ENCODE data around the gene CCDC154. TPM values are rescaled to one million over a fixed set of nuclear protein-coding genes. Genes with fewer than 3 reads are reported as not detected.
A peak's percentile ranks its signal among the peaks of the same experiment; 100 is the strongest.

The CCDC154 gene
- total and polyA plus RNA-seq, 2 donors from 2014 or later: 1.8 to 2.8 TPM

- Histone ChIP-seq H3K4me1 (ENCODE audit: control insufficient read depth in 2 of 3, insufficient read depth in 2 of 3, low read depth in 1 of 3, low read length in 3 of 3) (no peaks in the 10 kb centered on the region), H3K36me3 (ENCODE audit: control insufficient read depth in 2 of 3, insufficient read depth in 3 of 3, low read length in 3 of 3) (peaks cover 0 to 15% (median 14%) of the 10 kb centered on the region in 3 donors), H3K9ac (ENCODE audit: low read length in 3 of 3) (no peak overlapping the region), H3K27ac (ENCODE audit: low read depth in 2 of 2, low read length in 2 of 2) (no peak overlapping the region), H3K9me3 (ENCODE audit: control insufficient read depth in 2 of 3, insufficient read depth in 1 of 3, low read length in 3 of 3) (no peaks in the 10 kb centered on the region), H3K27me3 (ENCODE audit: control insufficient read depth, insufficient read depth, low read length) (no peaks in the 10 kb centered on the region), H3K4me3 (ENCODE audit: low read length in 3 of 3) (no peak overlapping the region)
- intact Hi-C loops (cut with DNase I): no loop called here
- FAIRE-seq (no peak), DNase-seq (peak in 1 of 5 donors; percentile 58)
- TF ChIP-seq CTCF (IDR thresholded peaks at IDR 0.05; ENCODE audit: borderline replicate concordance, extremely low read depth, insufficient read depth): no peak
Measured at GRCh38 chr16:1458336-1458976, 14.1 kb upstream of the CCDC154 start.

GRCh38 chr16:1457489-1458245 is 13.3 kb upstream of the CCDC154 start:
- intact Hi-C loops (cut with DNase I): no loop called here
- Histone ChIP-seq H3K9ac (ENCODE audit: low read length in 3 of 3) (no peak overlapping the region), H3K4me1 (ENCODE audit: control insufficient read depth in 2 of 3, insufficient read depth in 2 of 3, low read depth in 1 of 3, low read length in 3 of 3) (no peaks in the 10 kb centered on the region), H3K9me3 (ENCODE audit: control insufficient read depth in 2 of 3, insufficient read depth in 1 of 3, low read length in 3 of 3) (no peaks in the 10 kb centered on the region), H3K27me3 (ENCODE audit: control insufficient read depth, insufficient read depth, low read length) (no peaks in the 10 kb centered on the region), H3K36me3 (ENCODE audit: control insufficient read depth in 2 of 3, insufficient read depth in 3 of 3, low read length in 3 of 3) (peaks cover 0 to 13% (median 13%) of the 10 kb centered on the region in 3 donors), H3K4me3 (ENCODE audit: low read length in 3 of 3) (no peak overlapping the region), H3K27ac (ENCODE audit: low read depth in 2 of 2, low read length in 2 of 2) (no peak overlapping the region)
- FAIRE-seq: no peak
- no peak for TF ChIP-seq CTCF (IDR thresholded peaks at IDR 0.05; ENCODE audit: borderline replicate concordance, extremely low read depth, insufficient read depth)
- peak in 1 of 5 donors; percentile 60 for DNase-seq

- Histone ChIP-seq H3K27ac (ENCODE audit: low read depth in 2 of 2, low read length in 2 of 2) (no peak overlapping the region), H3K36me3 (ENCODE audit: control insufficient read depth in 2 of 3, insufficient read depth in 3 of 3, low read length in 3 of 3) (peaks cover 0 to 14% (median 12%) of the 10 kb centered on the region in 3 donors), H3K4me3 (ENCODE audit: low read length in 3 of 3) (no peak overlapping the region), H3K9me3 (ENCODE audit: control insufficient read depth in 2 of 3, insufficient read depth in 1 of 3, low read length in 3 of 3) (no peaks in the 10 kb centered on the region), H3K9ac (ENCODE audit: low read length in 3 of 3) (no peak overlapping the region), H3K27me3 (ENCODE audit: control insufficient read depth, insufficient read depth, low read length) (no peaks in the 10 kb centered on the region), H3K4me1 (ENCODE audit: control insufficient read depth in 2 of 3, insufficient read depth in 2 of 3, low read depth in 1 of 3, low read length in 3 of 3) (no peaks in the 10 kb centered on the region)
- DNase-seq (peak in 1 of 5 donors; percentile 55), FAIRE-seq (no peak)
- no peak for TF ChIP-seq CTCF (IDR thresholded peaks at IDR 0.05; ENCODE audit: borderline replicate concordance, extremely low read depth, insufficient read depth)
- intact Hi-C loops (cut with DNase I): no loop called here
Measured at GRCh38 chr16:1456951-1457350, 12.6 kb upstream of the CCDC154 start.

All from kidney (tissue), 14 donors.